ENCODE data around the gene RUNX3. TPM values are rescaled to one million over a fixed set of nuclear protein-coding genes. Genes with fewer than 3 reads are reported as not detected.

The RUNX3 gene
- polyA plus RNA-seq, 3 donors: 4.4 to 27.9 (median 6.7) TPM

DNA sequence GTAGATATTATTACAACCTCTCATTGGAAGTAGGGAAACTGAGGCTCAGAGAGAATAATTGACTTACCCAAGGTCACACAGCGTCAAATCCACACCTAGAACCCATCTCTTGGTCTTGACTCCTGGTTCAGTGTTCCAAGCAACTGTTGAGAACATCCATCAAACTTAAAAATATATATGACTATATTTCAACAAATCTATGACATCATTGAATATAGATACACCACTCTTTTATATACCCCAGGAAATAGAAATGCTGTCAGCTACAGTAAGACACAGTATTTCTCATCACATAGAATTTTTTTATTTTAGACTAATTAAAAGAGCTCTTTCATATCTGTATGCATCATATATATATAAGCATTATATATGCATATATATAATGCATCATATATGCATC lies 56.9 kb downstream of the RUNX3 start:
- Mint-ChIP-seq H3K27ac (no peak overlapping the region), H3K36me3 (no peaks in the 10 kb centered on the region), H3K4me1 (peaks cover 35% of the 10 kb centered on the region), H3K9me3 (peaks cover 0 to 4% (median 0%) of the 10 kb centered on the region in 7 donors), H3K27me3 (ENCODE audit: low read depth in 3 of 3) (peaks cover 29 to 39% (median 34%) of the 10 kb centered on the region in 3 donors), H3K4me3 (no peak overlapping the region)
- Histone ChIP-seq H3K36me3 (replicated peaks in 1 of 2; ENCODE audit: control insufficient read depth in 1 of 2, insufficient read depth in 2 of 2, low read length in 2 of 2) (no peaks in the 10 kb centered on the region), H3K79me2 (ENCODE audit: insufficient read depth, low read length) (no peaks in the 10 kb centered on the region), H3K4me1 (ENCODE audit: control insufficient read depth in 1 of 2, insufficient read depth in 2 of 2, low read length in 2 of 2) (peaks cover 33% of the 10 kb centered on the region in 2 donors), H3K27me3 (ENCODE audit: control insufficient read depth in 2 of 2, insufficient read depth in 2 of 2, low read length in 2 of 2) (peaks cover 0 to 17% of the 10 kb centered on the region in 2 donors), H3K9ac (ENCODE audit: insufficient read depth, low read length, poor library complexity, severe bottlenecking) (no peak overlapping the region), H4K20me1 (ENCODE audit: insufficient read depth, low read length) (no peaks in the 10 kb centered on the region), H3K4me3 (replicated peaks in 1 of 3; ENCODE audit: low read depth in 2 of 3, low read length in 3 of 3) (no peak overlapping the region), H3K27ac (ENCODE audit: low read depth in 1 of 2, low read length in 2 of 2) (no peak overlapping the region), H3K9me3 (replicated peaks in 1 of 2; ENCODE audit: control insufficient read depth in 1 of 2, insufficient read depth in 1 of 2, low read length in 2 of 2) (no peaks in the 10 kb centered on the region), H3K4me2 (replicated peaks; ENCODE audit: extremely low read depth, low read length, poor library complexity, severe bottlenecking) (no peak overlapping the region), H2AFZ (ENCODE audit: insufficient read depth, low read depth, low read length, poor library complexity, severe bottlenecking) (no peak overlapping the region)
- 80% methylated on average over 1 of the region's 1 CpG for WGBS (ENCODE audit: insufficient coverage)
- no peak for DNase-seq
- intact Hi-C loops (cut with micrococcal nuclease): no loop called here
- TF ChIP-seq, protein P1, sequence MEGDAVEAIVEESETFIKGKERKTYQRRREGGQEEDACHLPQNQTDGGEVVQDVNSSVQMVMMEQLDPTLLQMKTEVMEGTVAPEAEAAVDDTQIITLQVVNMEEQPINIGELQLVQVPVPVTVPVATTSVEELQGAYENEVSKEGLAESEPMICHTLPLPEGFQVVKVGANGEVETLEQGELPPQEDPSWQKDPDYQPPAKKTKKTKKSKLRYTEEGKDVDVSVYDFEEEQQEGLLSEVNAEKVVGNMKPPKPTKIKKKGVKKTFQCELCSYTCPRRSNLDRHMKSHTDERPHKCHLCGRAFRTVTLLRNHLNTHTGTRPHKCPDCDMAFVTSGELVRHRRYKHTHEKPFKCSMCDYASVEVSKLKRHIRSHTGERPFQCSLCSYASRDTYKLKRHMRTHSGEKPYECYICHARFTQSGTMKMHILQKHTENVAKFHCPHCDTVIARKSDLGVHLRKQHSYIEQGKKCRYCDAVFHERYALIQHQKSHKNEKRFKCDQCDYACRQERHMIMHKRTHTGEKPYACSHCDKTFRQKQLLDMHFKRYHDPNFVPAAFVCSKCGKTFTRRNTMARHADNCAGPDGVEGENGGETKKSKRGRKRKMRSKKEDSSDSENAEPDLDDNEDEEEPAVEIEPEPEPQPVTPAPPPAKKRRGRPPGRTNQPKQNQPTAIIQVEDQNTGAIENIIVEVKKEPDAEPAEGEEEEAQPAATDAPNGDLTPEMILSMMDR (IDR thresholded peaks at IDR 0.05): no peak

DNA sequence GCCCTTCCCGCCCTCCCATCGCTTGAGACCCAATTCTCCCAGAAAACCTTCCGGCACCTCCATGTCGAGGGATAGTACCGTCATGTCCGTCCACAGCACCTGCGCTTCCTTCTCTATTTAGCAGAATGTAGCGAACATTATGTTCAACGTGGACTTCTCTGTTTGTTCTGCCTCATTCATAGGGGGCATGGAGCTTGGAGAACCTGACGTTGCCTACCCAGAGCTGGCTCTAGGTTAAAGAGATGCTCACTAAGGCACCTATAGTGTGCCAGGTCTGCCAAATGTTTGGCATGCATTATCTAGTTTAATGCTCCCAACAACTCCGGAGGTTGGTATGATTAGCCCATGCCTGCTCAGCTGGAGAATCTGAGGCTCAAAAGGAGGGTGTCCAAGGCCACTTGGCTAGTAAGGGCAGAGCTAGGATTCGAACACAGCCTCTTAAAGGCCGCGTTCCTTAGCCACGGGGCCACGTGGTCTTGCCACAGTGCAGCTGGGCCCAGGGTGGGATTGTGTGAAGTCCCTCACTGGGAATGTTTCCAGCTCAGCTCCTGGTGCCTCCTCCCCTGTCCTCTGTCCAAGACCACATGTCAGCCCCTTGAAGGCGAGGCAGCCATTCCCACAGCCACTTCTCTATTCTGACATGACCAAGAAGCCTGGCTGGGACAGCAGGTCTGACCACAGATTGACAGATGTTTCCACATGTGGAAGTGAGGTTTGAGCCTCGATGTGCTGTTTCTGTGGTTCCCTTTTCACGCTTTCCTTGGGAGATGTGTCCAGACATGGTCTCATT lies 57.8 kb downstream of the RUNX3 start:
- Histone ChIP-seq H3K36me3 (replicated peaks in 1 of 2; ENCODE audit: control insufficient read depth in 1 of 2, insufficient read depth in 2 of 2, low read length in 2 of 2) (no peaks in the 10 kb centered on the region), H3K4me1 (ENCODE audit: control insufficient read depth in 1 of 2, insufficient read depth in 2 of 2, low read length in 2 of 2) (peaks cover 33% of the 10 kb centered on the region in 2 donors), H3K27me3 (ENCODE audit: control insufficient read depth in 2 of 2, insufficient read depth in 2 of 2, low read length in 2 of 2) (peaks cover 0 to 17% of the 10 kb centered on the region in 2 donors), H4K20me1 (ENCODE audit: insufficient read depth, low read length) (no peaks in the 10 kb centered on the region), H3K79me2 (ENCODE audit: insufficient read depth, low read length) (no peaks in the 10 kb centered on the region), H3K4me2 (replicated peaks; ENCODE audit: extremely low read depth, low read length, poor library complexity, severe bottlenecking) (peak overlapping the region; percentile 41), H2AFZ (ENCODE audit: insufficient read depth, low read depth, low read length, poor library complexity, severe bottlenecking) (peak overlapping the region; percentile 59), H3K27ac (ENCODE audit: low read depth in 1 of 2, low read length in 2 of 2) (no peak overlapping the region), H3K9ac (ENCODE audit: insufficient read depth, low read length, poor library complexity, severe bottlenecking) (no peak overlapping the region), H3K4me3 (replicated peaks in 1 of 3; ENCODE audit: low read depth in 2 of 3, low read length in 3 of 3) (peak overlapping the region in 1 of 3 experiments; percentile 42), H3K9me3 (replicated peaks in 1 of 2; ENCODE audit: control insufficient read depth in 1 of 2, insufficient read depth in 1 of 2, low read length in 2 of 2) (no peaks in the 10 kb centered on the region)
- 12% methylated on average over 12 of the region's 19 CpGs for WGBS (ENCODE audit: insufficient coverage)
- DNase-seq: peak; percentile 45 to 64 (median 57)
- Mint-ChIP-seq H3K36me3 (no peaks in the 10 kb centered on the region), H3K4me3 (peak overlapping the region; percentile 27 to 76), H3K27me3 (ENCODE audit: low read depth in 3 of 3) (peaks cover 29 to 44% (median 35%) of the 10 kb centered on the region in 3 donors), H3K9me3 (peaks cover 0 to 2% (median 0%) of the 10 kb centered on the region in 7 donors), H3K4me1 (peaks cover 35% of the 10 kb centered on the region), H3K27ac (peak overlapping the region in 2 of 7 donors; percentile 46 to 50)
- intact Hi-C loops (cut with micrococcal nuclease): no loop called here
- TF ChIP-seq, protein P1 (IDR thresholded peaks at IDR 0.05): no peak
